Heart left ventricle (tissue), 16 donors: ENCODE measurements around the gene UBE2E2. TPM values are rescaled to one million over a fixed set of nuclear protein-coding genes. Genes with fewer than 3 reads are reported as not detected.

Experiments
- ATAC-seq, 4 donors: fragments of 200-7000 bp; cut with Tn5 transposase; one replicate each; pipeline ENCODE4 v1.9.1; 2020 to 2022; ENCODE audit warnings: moderate library complexity in 4 of 4, mild to moderate bottlenecking in 3 of 4, moderate number of reproducible peaks in 1 of 4
- DNase-seq, 5 donors: peaks; one replicate each; pipeline ENCODE4 v3.0.0-alpha.2; 2020
- H3K27ac ChIP-seq, 12 donors: fragments of 200-600 bp; sonication (generic) in 4 of 12; one replicate each; pipeline versions ENCODE4 v1.5.0 to v1.8.0; 2016 to 2022; ENCODE audit warnings: mild to moderate bottlenecking in 2 of 12
- H3K27me3 ChIP-seq, 9 donors: fragments of 200-600 bp; sonication (generic) in 2 of 9; one replicate each; pipeline versions ENCODE4 v1.5.1 to v1.8.0; 2016 to 2022; ENCODE audit warnings: mild to moderate bottlenecking in 3 of 9
- H3K36me3 ChIP-seq, 9 donors: fragments of 200-600 bp; sonication (generic) in 2 of 9; one replicate each; pipeline versions ENCODE4 v1.5.0 to v1.8.0; 2018 to 2022; ENCODE audit warnings: mild to moderate bottlenecking in 2 of 9
- H3K4me1 ChIP-seq, 12 donors: fragments of 200-600 bp; sonication (generic) in 4 of 12; one replicate each; pipeline versions ENCODE4 v1.5.0 to v1.8.0; 2016 to 2022; ENCODE audit warnings: mild to moderate bottlenecking in 3 of 12
- H3K4me3 ChIP-seq, 12 donors: fragments of 200-600 bp; sonication (generic) in 4 of 12; one replicate each; pipeline versions ENCODE4 v1.5.0 to v1.8.0; 2017 to 2022; ENCODE audit warnings: mild to moderate bottlenecking in 9 of 12, moderate library complexity in 4 of 12
- H3K9me3 ChIP-seq, 12 donors: fragments of 200-600 bp; sonication (generic) in 4 of 12; one replicate each; pipeline versions ENCODE4 v1.5.0 to v1.8.0; 2016 to 2022; ENCODE audit warnings: mild to moderate bottlenecking in 1 of 12
- CTCF ChIP-seq, 12 donors: fragments of 200-600 bp; sonication (generic) in 4 of 12; IDR thresholded peaks; one replicate each; pipeline versions ENCODE4 v1.5.0 to v1.8.0; 2018 to 2022; ENCODE audit warnings: antibody characterized with exemption in 12 of 12, mild to moderate bottlenecking in 5 of 12
- POLR2A ChIP-seq, 2 donors: fragments of 450-650 bp; IDR thresholded peaks; one replicate each; pipeline ENCODE4 v1.6.1; 2017; ENCODE audit warnings: antibody characterized with exemption in 2 of 2, mild to moderate bottlenecking in 2 of 2, moderate library complexity in 2 of 2
- WGBS, 4 donors: extraction: QIAGEN DNeasy Blood & Tissue Kit in 2 of 4; methylation state at CpG; one replicate each; pipeline versions ENCODE4 v1.1.5 to v1.1.7; 2013 to 2018; 5-methylcytosine and 5-hydroxymethylcytosine counted together
- intact Hi-C, 10 donors: fragments of 100-400 bp; cut with DNase I; formaldehyde crosslinking; loops; one replicate each; pipeline versions ENCODE4 v1.11.1 to v1.14.2; 2022
- polyA plus RNA-seq, 2 donors: library from polyadenylated mRNA; stranded (reverse); fragments of 200-250 nt; gene quantifications; one replicate each; pipeline ENCODE4 v1.2.3, GENCODE V29; 2013
- total RNA-seq, 9 donors: library from RNA; depleted of rRNA in 2 of 9; stranded (reverse); fragments of >200 nt in 2 of 9; fragmentation: NEBNext Ultra II Directional in 3 of 9; extraction: Animal tissue kit (Norgen Biotek cat#: 25700) in 3 of 9; gene quantifications; one replicate each; pipeline versions ENCODE4 v1.1.0 to v1.2.4, GENCODE V29; 2016 to 2023
- donor health status: ischemic (EF 13 %, LVEDD 7.1; RV severe dilation, severe dysfunction).
- donor health status: healthy with polysubstance abuse.
- donor health status: DM: no; HTN: yes; CAD: no.
- donor health status: DM: no; HTN: no; CAD: no.
- donor health status: ischemic (EF 25% LVEDD 6.9; RV normal size, moderate dysfunction).
- donor health status: ischemic (EF 25% LVEDD 5.7; RV mildly dilated, moderate dysfunction).
- donor health status: healthy.
- donor health status: DM: yes; HTN: yes; CAD: no.
- donor health status: ischemic (EF 35%, LVEDD 5.7; RV mildly dilated, moderate dysfunction).
- donor health status: nonischemic (EF 11% LVEDD 7.7; RV severe dilation, severe dysfunction).
- donor health status: DM: yes; HTN: yes; CAD: no.
- donor health status: PGD.
- donor health status: ischemic (EF 29% LVEDD 5.4; RV normal size, mild dysfunction).
- donor health status: nonischemic (EF 23%, LVEDD 6.1; RV moderate dilation, normal function).

The UBE2E2 gene
- total and polyA plus RNA-seq, 11 donors = 21.9 to 63.9 (median 50.8) TPM

DNA sequence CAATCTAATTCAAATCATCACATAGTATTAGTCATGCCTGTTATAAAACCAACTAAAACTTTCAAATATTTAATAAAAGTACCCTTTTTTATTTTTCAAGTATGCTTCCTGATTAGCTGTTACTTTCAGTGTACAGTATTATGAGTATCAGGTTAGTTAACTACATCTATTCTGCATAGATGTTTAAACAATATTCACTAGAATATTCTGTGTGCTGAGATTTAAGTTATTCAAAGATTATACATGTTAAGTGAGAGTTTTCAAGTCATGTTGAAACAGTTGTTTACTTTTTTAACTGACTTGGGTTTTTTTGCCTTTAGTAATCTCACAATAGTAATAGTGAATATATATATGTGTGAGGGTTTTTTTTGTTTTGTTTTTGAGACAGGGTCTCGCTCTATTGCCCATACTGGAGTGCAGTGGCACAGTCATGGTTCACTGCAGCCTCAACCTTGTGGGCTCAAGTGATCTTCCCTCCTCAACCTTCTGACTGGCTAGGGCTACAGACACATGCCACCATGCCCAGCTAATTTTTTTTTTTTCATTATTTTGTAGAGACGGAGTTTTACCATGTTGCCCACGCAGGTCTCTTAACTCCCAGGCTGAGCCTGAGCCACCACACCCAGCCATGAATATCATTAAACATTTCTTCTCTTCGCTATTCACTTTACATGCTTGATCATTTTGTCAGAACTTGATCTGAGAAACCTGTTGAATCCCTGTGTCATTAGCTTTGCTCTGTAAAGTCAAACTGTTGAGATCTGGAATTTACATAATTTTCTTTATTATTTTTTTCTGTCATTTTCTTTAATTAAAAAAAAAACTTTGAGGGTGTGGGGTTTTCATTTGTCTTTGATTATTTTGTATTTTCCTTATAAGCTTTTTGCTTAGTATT, 316.4 kb downstream of the UBE2E2 start:
- 94 to 99% (median 97%) methylated on average over 4 of the region's 4 CpGs for WGBS, 4 donors
- H3K4me1 ChIP-seq = peaks cover 0 to 10% (median 4%) of the 10 kb centered on the region in 12 donors
- no peaks in the 10 kb centered on the region for H3K9me3 ChIP-seq
- no peaks in the 10 kb centered on the region for H3K27me3 ChIP-seq
- H3K27ac ChIP-seq = no peak overlapping the region
- intact Hi-C loops = no loop called here
- no peak for TF ChIP-seq POLR2A (IDR thresholded peaks at IDR 0.05)
- TF ChIP-seq CTCF (IDR thresholded peaks at IDR 0.05) = no peak
- ATAC-seq (no peak), DNase-seq (no peak)
- no peak overlapping the region for H3K4me3 ChIP-seq
- no peaks in the 10 kb centered on the region for H3K36me3 ChIP-seq

DNA sequence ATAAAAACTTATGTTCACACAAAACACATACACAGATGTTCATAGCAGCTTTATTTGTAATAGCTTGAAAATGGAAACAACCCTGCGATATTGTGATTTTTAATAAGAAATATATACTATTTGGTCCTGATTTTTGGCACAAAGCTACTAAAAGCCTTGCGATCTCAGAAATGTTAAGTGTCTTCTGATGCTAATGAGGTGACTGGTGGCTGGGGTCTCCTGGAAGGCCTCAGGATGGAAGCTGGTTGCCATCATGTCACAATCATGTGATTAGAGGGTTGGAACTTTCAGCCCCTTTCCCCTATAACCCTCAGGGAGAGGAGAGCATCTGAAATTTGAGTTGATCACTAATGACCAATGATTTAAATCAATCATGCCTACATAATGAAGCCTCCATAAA, 324.2 kb downstream of the UBE2E2 start:
- H3K27me3 ChIP-seq = no peaks in the 10 kb centered on the region
- ATAC-seq = no peak
- H3K9me3 ChIP-seq = no peaks in the 10 kb centered on the region
- H3K36me3 ChIP-seq = no peaks in the 10 kb centered on the region
- DNase-seq = no peak
- TF ChIP-seq POLR2A (IDR thresholded peaks at IDR 0.05) (no peak), CTCF (IDR thresholded peaks at IDR 0.05) (no peak)
- H3K4me1 ChIP-seq = no peaks in the 10 kb centered on the region
- H3K27ac ChIP-seq = no peak overlapping the region
- 86 to 90% (median 89%) methylated on average over 2 of the region's 2 CpGs for WGBS, 4 donors
- no peak overlapping the region for H3K4me3 ChIP-seq
- intact Hi-C loops = no loop called here

DNA sequence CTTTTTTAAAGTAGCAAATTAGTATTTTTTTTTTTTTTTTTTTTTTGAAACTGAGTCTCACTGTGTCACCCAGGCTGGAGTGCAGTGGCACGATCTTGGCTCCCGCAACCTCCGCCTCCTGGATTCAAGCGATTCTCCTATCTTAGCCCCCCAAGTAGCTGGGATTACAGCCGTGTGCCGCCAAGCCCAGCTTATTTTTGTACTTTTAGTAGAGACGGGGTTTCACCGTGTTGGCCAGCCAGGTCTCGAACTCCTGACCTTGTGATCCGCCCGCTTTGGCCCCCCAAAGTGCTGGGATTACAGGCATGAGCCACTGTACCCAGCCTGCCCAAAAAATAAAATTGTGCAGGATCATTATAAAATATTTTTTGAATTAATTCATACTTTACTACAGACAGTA, 330.5 kb downstream of the UBE2E2 start:
- Histone ChIP-seq H3K36me3 (no peaks in the 10 kb centered on the region), H3K4me3 (no peak overlapping the region), H3K27ac (no peak overlapping the region), H3K9me3 (no peaks in the 10 kb centered on the region), H3K4me1 (peaks cover 0 to 5% (median 0%) of the 10 kb centered on the region in 12 donors), H3K27me3 (no peaks in the 10 kb centered on the region)
- DNase-seq (no peak), ATAC-seq (no peak)
- TF ChIP-seq CTCF (IDR thresholded peaks at IDR 0.05) = no peak
- no peak for TF ChIP-seq POLR2A (IDR thresholded peaks at IDR 0.05)
- intact Hi-C loops = no loop called here
- 92 to 96% (median 96%) methylated on average over 11 of the region's 11 CpGs for WGBS, 4 donors

GRCh38 chr3:23533996-23534395, 330.9 kb downstream of the UBE2E2 start:
- Histone ChIP-seq H3K27me3 (no peaks in the 10 kb centered on the region), H3K9me3 (no peaks in the 10 kb centered on the region), H3K4me1 (peaks cover 0 to 5% (median 0%) of the 10 kb centered on the region in 12 donors), H3K27ac (no peak overlapping the region), H3K4me3 (no peak overlapping the region), H3K36me3 (no peaks in the 10 kb centered on the region)
- DNase-seq (no peak), ATAC-seq (no peak)
- 60 to 70% (median 67%) methylated on average over 2 of the region's 2 CpGs for WGBS, 4 donors
- no peak for TF ChIP-seq CTCF (IDR thresholded peaks at IDR 0.05)
- TF ChIP-seq POLR2A (IDR thresholded peaks at IDR 0.05) = no peak
- intact Hi-C loops = no loop called here
